ACC112 (cell line): Measurements from ENCODE around the gene XRCC5.
"Not testable (repeated sequence)": the region's sequence is repeated elsewhere in the genome, so short reads cannot be mapped to it uniquely, and the experiment has no call there.

Experiments
- H2AFZ ChIP-seq: fragments of 200-600 bp; sonication (generic); one replicate; pipeline ENCODE4 v1.6.0; 2017; ENCODE audit warnings: antibody characterized with exemption, low read length; ENCODE audit not compliant: unreplicated experiment
- H3K27ac ChIP-seq: fragments of 200-600 bp; sonication (generic); 2 replicates; pipeline ENCODE4 v1.5.1; 2014; ENCODE audit warnings: low read depth, mild to moderate bottlenecking, antibody characterized with exemption, low read length, moderate library complexity
- H3K27me3 ChIP-seq: fragments of 200-600 bp; sonication (generic); 2 replicates; pipeline ENCODE4 v1.6.1; 2014; ENCODE audit warnings: mild to moderate bottlenecking, antibody characterized with exemption, low read length, moderate library complexity, mixed read lengths; ENCODE audit not compliant: insufficient read depth
- H3K36me3 ChIP-seq: fragments of 200-600 bp; sonication (generic); 2 replicates; pipeline ENCODE4 v1.6.1; 2016; ENCODE audit warnings: mild to moderate bottlenecking, antibody characterized with exemption, low read length, moderate library complexity, mixed read lengths; ENCODE audit not compliant: insufficient read depth
- H3K4me1 ChIP-seq: fragments of 200-600 bp; sonication (generic); one replicate; pipeline ENCODE4 v1.6.1; 2016; ENCODE audit warnings: low read length, mixed read lengths; ENCODE audit not compliant: insufficient read depth, unreplicated experiment, control insufficient read depth
- H3K4me3 ChIP-seq: fragments of 200-600 bp; sonication (generic); 2 replicates; pipeline ENCODE4 v1.5.1; 2014; ENCODE audit warnings: mild to moderate bottlenecking, low read depth, low read length
- H3K79me2 ChIP-seq: fragments of 200-600 bp; sonication (generic); one replicate; pipeline ENCODE4 v1.6.0; 2016; ENCODE audit warnings: low read length; ENCODE audit not compliant: control insufficient read depth, unreplicated experiment, insufficient read depth

The XRCC5 gene

DNA sequence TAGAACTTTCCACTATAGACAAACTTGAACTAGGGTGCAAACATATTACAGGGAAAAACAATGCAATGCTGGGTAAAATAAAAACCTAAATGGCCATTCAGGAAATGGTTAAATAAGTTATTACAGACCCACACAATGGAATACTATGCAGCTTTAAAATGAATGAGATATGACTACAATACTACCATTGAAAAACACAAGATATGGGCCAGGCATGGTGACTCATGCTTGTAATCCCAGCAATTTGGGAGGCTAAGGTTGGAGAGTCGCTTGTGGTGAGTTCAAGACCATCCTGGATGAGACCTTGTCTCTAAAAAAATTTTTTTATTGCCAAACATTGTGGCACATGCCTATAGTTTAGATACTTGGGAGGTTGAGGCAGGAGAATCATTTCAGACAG lies 34.4 kb upstream of the XRCC5 start:
- H3K4me3 ChIP-seq = no peak overlapping the region
- H3K36me3 ChIP-seq = 0 out of 2 replicates have a peak, but pooled peaks cover 3% of the 10 kb centered on the region
- H3K27me3 ChIP-seq = no peaks in the 10 kb centered on the region
- H3K27ac ChIP-seq = no peak overlapping the region
- H3K79me2 ChIP-seq = no peaks in the 10 kb centered on the region
- H2AFZ ChIP-seq = no peak overlapping the region
- peaks cover 5% of the 10 kb centered on the region for H3K4me1 ChIP-seq

DNA sequence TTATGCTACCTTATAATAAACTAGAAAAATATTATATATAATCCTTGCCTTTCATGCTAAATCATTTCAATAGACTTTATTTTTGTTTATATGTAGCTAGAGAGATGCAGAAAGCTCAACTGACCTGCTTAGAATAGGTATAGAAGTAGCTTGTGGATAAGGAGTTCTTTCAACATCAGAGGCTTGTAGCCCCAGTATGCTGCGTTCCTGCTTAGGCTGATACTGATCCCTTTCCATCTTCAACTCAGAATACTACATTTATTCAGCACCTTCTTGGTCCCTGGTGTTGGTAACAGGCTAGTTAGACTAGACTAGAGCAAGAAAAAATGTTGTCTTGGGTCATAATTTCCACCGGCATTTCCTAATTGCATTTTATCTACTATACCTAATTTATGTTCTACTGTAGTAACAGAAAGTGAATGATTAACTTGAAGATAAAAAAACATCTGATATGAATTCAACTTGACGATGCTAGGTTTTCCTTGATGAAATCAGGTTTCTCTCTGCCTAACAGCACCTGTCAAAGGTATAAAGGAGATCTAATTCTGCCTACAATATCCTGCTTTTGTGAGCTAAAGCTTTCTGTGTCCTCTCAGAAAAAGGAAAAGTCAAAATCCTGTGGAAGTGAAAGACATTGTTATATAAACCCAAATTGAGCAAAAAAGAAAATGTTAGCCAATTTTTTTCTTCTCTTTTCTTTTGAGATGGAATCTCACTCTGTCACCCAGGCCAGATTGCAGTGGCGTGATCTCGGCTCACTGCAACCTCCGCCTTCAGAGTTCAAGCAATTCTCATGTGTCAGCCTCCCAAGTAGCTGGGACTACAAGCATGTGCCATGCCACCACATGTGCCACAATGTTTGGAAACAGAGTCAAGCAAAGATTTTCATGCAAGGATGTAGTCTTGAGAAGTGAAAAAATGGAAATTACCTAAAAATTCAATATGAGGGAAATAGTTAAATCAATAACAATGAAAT lies 33.4 kb upstream of the XRCC5 start:
- H3K4me3 ChIP-seq = no peak overlapping the region
- H3K27ac ChIP-seq = no peak overlapping the region

DNA sequence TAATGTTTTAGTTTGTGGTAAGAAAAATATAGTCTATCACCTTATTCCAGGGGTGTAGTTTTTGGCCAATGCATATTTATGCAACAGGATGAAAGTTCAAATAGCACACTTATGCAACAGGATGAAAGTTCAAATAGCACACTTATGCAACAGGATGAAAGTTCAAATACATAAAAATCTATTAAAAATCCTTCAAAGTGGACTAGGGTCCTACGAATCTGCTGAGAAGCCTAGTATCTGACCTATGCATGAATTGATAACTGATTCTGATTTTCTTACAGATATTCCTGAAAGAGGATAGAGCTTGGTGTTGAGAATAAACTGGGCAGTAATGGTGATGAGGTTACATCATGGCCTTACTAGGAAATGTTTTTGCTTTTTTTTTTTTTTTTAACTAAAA lies 30.4 kb upstream of the XRCC5 start:
- H3K27ac ChIP-seq = 0 out of 2 replicates have a peak overlapping the region, but pooled peaks have one; percentile 31
- H3K36me3 ChIP-seq = no peaks in the 10 kb centered on the region
- H3K79me2 ChIP-seq = no peaks in the 10 kb centered on the region
- H3K4me1 ChIP-seq = peaks cover 5% of the 10 kb centered on the region
- no peak overlapping the region for H2AFZ ChIP-seq
- no peak overlapping the region for H3K4me3 ChIP-seq
- no peaks in the 10 kb centered on the region for H3K27me3 ChIP-seq

More for the DNA sequence above, 33.4 kb upstream of the XRCC5 start:
- H3K79me2 ChIP-seq = no peaks in the 10 kb centered on the region
- H3K36me3 ChIP-seq = 0 out of 2 replicates have a peak, but pooled peaks cover 3% of the 10 kb centered on the region
- no peaks in the 10 kb centered on the region for H3K27me3 ChIP-seq
- no peak overlapping the region for H2AFZ ChIP-seq
- H3K4me1 ChIP-seq = peaks cover 5% of the 10 kb centered on the region

DNA sequence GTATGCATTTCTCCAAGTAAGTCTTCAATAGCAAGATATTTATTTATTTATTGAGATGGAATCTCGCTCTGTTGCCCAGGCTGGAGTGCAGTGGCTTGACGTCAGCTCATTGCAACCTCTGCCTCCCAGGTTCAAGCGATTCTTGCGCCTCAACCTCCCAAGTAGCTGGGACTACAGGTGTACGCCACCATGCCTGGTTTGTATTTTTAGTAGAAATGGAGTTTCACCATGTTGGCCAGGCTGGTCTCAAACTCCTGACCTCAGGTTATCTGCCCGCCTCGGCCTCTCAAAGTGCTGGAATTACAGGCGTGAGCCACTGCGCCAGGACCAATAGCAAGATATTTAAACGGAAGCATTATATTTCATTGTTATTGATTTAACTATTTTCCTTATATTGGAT lies 29.1 kb upstream of the XRCC5 start:
- H3K36me3 ChIP-seq = not testable (repeated sequence)

DNA sequence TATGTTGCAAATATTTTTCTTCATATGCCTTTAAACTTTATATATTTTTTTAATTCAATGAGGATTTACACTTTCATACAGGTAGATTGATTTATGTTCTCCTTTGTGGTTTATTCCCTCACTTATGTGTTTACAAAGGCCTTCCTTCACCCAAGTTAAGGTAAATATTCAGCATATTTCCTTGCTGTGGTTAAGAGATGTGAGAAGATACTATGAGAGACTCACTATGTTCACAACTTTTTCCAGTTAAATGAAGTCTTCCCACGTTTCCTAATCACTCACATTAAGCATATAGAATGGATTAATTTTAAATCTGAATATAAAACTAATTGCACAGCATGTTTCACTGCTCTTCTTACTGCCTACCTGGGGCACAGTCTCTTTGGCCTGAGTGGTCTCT lies 28.1 kb upstream of the XRCC5 start:
- Histone ChIP-seq H3K27me3 (no peaks in the 10 kb centered on the region), H2AFZ (peak overlapping the region; percentile 87), H3K79me2 (no peaks in the 10 kb centered on the region), H3K27ac (no peak overlapping the region), H3K4me1 (peaks cover 5% of the 10 kb centered on the region), H3K36me3 (no peaks in the 10 kb centered on the region), H3K4me3 (peak overlapping the region; percentile 91)

More for the DNA sequence above, 29.1 kb upstream of the XRCC5 start:
- H3K4me1 ChIP-seq, H3K79me2 ChIP-seq, H2AFZ ChIP-seq, H3K27me3 ChIP-seq, H3K4me3 ChIP-seq, H3K27ac ChIP-seq: not testable (repeated sequence)

DNA sequence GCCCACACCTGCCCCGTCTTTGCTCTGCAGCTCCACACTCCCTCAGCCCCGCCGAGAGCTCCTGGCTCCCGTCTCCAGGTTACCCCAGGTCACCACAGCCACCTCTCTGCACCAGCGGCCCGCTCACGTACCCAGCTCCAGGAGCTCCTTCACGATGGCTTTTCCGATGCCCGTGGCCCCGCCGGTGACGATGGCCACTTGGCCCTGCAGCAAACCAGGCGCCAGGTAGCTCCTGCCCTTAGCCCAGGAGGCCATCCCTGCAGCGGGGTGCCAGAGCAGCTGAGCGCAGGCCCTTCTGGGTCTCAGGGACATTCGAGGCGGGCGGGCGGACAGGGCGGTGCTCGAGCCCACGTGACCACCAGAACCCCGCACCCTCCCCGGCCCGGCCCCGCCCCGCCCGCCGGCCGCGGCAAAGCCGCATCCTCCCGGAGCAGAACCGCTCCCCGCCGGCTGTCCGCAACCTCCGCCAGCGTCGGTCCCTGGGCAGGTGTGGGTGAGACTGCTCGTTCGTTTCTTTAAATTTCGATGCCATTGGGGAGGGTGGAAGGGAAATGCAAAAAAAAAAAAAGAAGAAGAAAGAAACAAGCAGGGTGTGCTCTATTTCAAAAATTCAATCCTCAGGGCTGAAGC lies 27.5 kb upstream of the XRCC5 start, which contains the start of the genes PECR and TMEM169:
TSS of gene PECR (minus strand) at position 323 of the 630 bp plus-strand sequence. CDS start at position 255, 68 bp downstream.
TSS of gene TMEM169 (plus strand) at position 433 of the 630 bp plus-strand sequence. CDS start 14,045 bp downstream, outside the sequence.
- peak within 1 kb of the TSS; percentile 91 for H3K4me3 ChIP-seq
- no peak within 1 kb of the TSS for H3K27ac ChIP-seq
- H3K36me3 ChIP-seq = no peaks in the 10 kb centered on the region
- H2AFZ ChIP-seq = peak within 1 kb of the TSS; percentile 87
- H3K79me2 ChIP-seq = no peaks in the 10 kb centered on the region
- no peaks in the 10 kb centered on the region for H3K27me3 ChIP-seq
- H3K4me1 ChIP-seq = peaks cover 5% of the 10 kb centered on the region

DNA sequence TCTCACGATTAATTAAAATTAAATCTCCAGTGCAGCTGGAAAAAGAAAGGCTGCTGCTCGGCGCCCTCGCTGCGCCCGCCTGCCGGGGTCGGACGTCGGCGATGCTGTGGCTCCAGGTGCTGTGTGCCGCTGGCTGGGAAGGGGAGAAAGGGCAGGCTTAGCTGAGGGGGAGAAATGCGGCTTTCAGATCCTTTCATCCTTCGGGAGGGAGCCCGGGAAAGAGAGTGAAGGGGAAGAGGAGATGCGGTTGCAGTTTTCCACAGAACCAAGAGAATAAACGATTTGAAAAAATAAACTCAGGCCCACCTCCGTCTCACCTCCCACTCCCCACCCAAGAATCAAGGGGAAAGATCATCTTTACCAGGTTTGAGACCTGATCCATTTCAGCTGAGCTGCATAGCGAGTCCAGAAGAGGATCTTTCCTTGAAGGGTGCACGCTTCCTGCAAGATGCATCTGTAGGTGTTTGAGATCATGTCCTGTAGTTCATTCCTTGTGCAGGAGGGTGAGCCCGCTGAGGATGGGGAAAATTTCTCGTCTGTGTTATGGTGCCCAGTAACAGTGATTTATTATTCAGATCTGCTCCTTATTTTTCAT lies 26.9 kb upstream of the XRCC5 start:
- Histone ChIP-seq H3K79me2 (no peaks in the 10 kb centered on the region), H3K4me3 (peak overlapping the region; percentile 91), H3K27ac (no peak overlapping the region), H3K27me3 (no peaks in the 10 kb centered on the region), H3K36me3 (no peaks in the 10 kb centered on the region), H3K4me1 (peaks cover 5% of the 10 kb centered on the region), H2AFZ (peak overlapping the region; percentile 57)

DNA sequence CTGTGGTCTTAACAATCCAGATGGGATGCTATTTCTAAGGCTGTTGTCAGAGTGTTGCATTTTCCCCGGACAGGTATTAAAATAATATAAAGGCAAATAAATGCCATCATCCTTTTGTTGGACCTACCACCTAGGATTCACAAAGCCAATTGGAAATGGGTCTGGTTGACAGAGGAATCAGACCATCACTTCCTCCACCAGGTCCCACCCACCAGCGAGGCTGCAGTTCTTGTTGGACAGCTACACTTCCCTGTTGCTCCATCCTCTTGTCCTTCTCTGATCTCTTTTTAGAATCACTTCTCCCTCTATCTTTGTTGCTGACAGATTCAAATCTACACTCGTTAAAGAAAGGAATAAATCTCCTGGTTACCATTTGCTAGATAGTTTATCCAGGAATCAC lies 26.3 kb upstream of the XRCC5 start:
- Histone ChIP-seq H3K4me1 (peaks cover 5% of the 10 kb centered on the region), H3K4me3 (no peak overlapping the region; the same call in 1 of the 2 replicates), H3K27me3 (no peaks in the 10 kb centered on the region), H2AFZ (no peak overlapping the region), H3K27ac (no peak overlapping the region), H3K79me2 (no peaks in the 10 kb centered on the region), H3K36me3 (no peaks in the 10 kb centered on the region)

DNA sequence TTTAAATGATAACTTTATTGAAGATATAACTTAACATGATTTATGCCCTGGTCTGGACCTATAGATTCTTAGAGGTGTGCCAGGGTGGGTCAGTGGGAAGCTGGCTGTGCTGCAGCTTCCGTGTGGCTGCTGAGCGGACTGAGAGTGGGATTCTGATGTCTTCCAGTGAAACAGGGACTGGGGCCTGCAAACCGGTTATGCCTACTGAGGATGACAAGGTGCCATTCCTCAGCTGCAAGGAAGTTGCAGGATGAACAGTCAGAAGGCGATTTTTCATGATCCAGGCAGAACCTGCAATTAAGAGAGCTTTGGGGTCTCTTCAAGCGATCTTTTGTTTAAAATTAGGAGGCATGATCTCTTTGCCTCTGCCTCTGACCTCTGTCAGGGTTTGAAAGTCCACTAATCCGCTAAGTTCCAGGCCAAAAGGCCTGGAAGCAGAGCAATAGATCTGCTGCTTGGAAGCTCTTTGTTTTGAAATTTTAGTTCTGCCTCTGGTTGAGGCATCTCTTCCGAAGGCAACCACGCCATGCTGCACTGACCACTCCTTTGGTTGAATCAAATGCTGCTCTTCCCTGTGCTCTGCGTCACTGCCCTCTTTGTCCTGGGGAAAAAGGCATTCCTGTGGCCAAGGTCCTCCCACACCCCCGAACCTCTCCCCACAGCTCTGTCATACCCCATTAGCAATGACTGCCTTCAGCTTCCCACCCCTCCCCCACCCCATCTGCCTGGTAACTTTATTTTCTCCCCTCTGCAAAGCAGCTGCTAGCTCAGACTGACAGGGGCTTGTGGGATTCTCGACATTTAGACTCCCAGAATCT lies 25.5 kb upstream of the XRCC5 start:
- no peak overlapping the region for H3K4me3 ChIP-seq
- peaks cover 3% of the 10 kb centered on the region for H3K4me1 ChIP-seq
- no peaks in the 10 kb centered on the region for H3K36me3 ChIP-seq
- no peaks in the 10 kb centered on the region for H3K79me2 ChIP-seq
- H3K27me3 ChIP-seq = 0 out of 2 replicates have a peak, but pooled peaks cover under 1% of the 10 kb centered on the region
- H2AFZ ChIP-seq = no peak overlapping the region
- no peak overlapping the region for H3K27ac ChIP-seq

DNA sequence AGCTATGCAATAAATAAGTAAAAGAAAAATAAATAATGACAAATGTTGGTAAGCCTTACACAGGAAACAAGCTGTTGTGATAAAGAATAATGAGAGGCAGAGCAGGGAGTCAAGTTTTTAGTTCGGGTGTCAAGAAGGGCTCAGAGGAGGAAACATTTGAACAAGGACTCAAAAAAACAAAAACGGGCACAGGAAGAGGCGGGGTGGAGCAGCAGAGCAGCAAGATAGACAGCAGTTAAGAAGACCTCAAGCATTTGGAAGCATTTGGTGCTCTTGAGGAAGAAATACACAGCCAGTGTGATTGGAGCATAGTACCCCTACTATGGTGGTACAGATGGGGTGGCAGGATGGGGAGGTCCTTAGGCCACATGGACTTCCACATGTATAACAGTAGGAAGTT lies 24.6 kb upstream of the XRCC5 start:
- Histone ChIP-seq H3K4me3 (no peak overlapping the region), H3K27me3 (0 out of 2 replicates have a peak, but pooled peaks cover 2% of the 10 kb centered on the region), H3K4me1 (no peaks in the 10 kb centered on the region), H3K79me2 (no peaks in the 10 kb centered on the region), H2AFZ (no peak overlapping the region), H3K27ac (no peak overlapping the region), H3K36me3 (no peaks in the 10 kb centered on the region)
